GM19025 (cell line): ENCODE results near the gene PER1.

Experiments
- ATAC-seq: cut with Tn5 transposase; IDR thresholded peaks from one replicate; pipeline ENCODE4 v1.9.1; 2021; ENCODE audit warnings: mild to moderate bottlenecking, low read depth, moderate library complexity; ENCODE audit not compliant: unreplicated experiment

Gene PER1

GRCh38 chr17:8142887-8143580 lies 9.2 kb downstream of the PER1 start:
- no peak for ATAC-seq

GRCh38 chr17:8142158-8142886 lies 9.9 kb downstream of the PER1 start:
- ATAC-seq = no peak

- no peak for ATAC-seq
These were observed 10.5 kb downstream of the PER1 start for GRCh38 chr17:8141741-8142140.

GRCh38 chr17:8141045-8141444 lies 11.2 kb downstream of the PER1 start:
- no peak for ATAC-seq

- ATAC-seq = no peak
These were observed 11.9 kb downstream of the PER1 start for GRCh38 chr17:8140065-8141029.

GRCh38 chr17:8138672-8139371 lies 13.4 kb downstream of the PER1 start:
- ATAC-seq = peak; percentile 77

GRCh38 chr17:8138374-8138671 lies 13.9 kb downstream of the PER1 start:
- no peak for ATAC-seq

- ATAC-seq = no peak
These were observed 14.4 kb downstream of the PER1 start for GRCh38 chr17:8137645-8138373.

GRCh38 chr17:8133941-8134340 lies 18.3 kb downstream of the PER1 start:
- ATAC-seq = no peak

GRCh38 chr17:8133399-8133798 lies 18.8 kb downstream of the PER1 start:
- ATAC-seq = no peak

- ATAC-seq = no peak
These were observed 20.3 kb downstream of the PER1 start for GRCh38 chr17:8131844-8132441.

GRCh38 chr17:8128125-8128784 lies 23.9 kb downstream of the PER1 start:
- ATAC-seq = no peak

- no peak for ATAC-seq
These were observed 25.6 kb downstream of the PER1 start for GRCh38 chr17:8126491-8127066.

GRCh38 chr17:8125947-8126490 lies 26.2 kb downstream of the PER1 start:
- no peak for ATAC-seq

GRCh38 chr17:8125154-8125946 lies 26.9 kb downstream of the PER1 start:
- ATAC-seq = no peak

- ATAC-seq = no peak
These were observed 27.7 kb downstream of the PER1 start for GRCh38 chr17:8124350-8125153.
